Measurements from ENCODE around the gene CPLANE2. TPM values are rescaled to one million over a fixed set of nuclear protein-coding genes. Genes with fewer than 3 reads are reported as not detected.
A peak's percentile ranks its signal among the peaks of the same experiment; 100 is the strongest.
"Not testable (repeated sequence)": the region's sequence is repeated elsewhere in the genome, so short reads cannot be mapped to it uniquely, and the experiment has no call there.

CPLANE2 gene
- total RNA-seq, 2 experiments from 2014 or later = 1.2 to 1.4 TPM

- intact Hi-C loops (cut with micrococcal nuclease) = no loop called here
- Mint-ChIP-seq H3K4me1 (ENCODE audit: low read depth) (peaks cover 17% of the 10 kb centered on the region), H3K27ac (no peak overlapping the region), H3K36me3 (ENCODE audit: low read depth) (no peaks in the 10 kb centered on the region), H3K27me3 (no peaks in the 10 kb centered on the region), H3K9me3 (no peaks in the 10 kb centered on the region), H3K4me3 (no peak overlapping the region)
- POLR2A ChIA-PET = interaction anchor here (4.6 kb wide), 1 partner anchor 11 kb away, joined by 27 read pairs; no protein-coding TSS in a partner anchor
- ATAC-seq (no peak), DNase-seq (no peak)
- TF ChIP-seq CTCF (IDR thresholded peaks at IDR 0.05) = no peak
- CTCF ChIA-PET = interaction anchor here (0.8 to 2.3 kb wide), 6 partner anchors 11 to 146 kb away, joined by 3 to 10 read pairs (median 4); no protein-coding TSS in a partner anchor
Observed at GRCh38 chr1:16218014-16218673, 18.8 kb downstream of the CPLANE2 start.

DNA sequence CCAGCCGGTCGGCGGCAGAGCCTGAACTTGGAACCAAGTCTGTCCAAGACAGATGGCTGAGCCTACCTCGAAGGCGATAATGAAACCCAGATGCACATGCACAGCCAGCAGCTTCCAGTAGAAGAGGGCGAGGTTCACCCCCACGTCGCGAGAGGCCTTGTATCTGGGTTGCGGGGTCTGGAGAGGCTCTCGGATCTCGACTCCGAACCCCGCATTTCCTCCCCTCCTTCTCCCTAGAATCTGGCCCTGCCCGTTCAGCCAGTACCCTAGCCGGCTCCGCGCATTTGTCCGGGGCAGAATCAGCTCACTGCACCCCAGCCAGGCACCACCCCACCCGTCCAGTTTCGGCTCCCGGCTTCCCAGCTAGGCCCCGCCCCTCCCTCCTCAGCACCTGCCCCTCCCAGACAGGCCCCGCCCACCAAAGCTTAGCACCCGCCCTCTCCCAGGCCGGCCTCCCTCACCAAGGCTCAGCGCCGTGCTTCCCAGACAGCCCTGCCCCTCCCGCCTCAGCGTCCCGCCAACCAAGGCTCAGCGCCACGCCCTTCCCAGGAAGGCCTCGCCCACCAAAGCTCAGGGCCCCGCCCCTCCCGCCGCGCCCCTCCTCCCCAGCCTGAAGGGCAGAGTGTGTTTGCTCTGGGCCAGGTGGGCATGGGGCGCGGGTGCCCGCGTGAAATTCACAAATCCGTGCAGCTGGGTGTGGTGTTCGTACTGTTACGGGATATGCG is 19.8 kb downstream of the CPLANE2 start:
- Mint-ChIP-seq H3K27me3 (no peaks in the 10 kb centered on the region), H3K9me3 (no peaks in the 10 kb centered on the region), H3K36me3 (ENCODE audit: low read depth) (no peaks in the 10 kb centered on the region), H3K4me1 (ENCODE audit: low read depth) (peaks cover 17% of the 10 kb centered on the region), H3K4me3 (peak overlapping the region; percentile 74), H3K27ac (peak overlapping the region; percentile 31)
- TF ChIP-seq CTCF (IDR thresholded peaks at IDR 0.05) = no peak
- ATAC-seq (peak; percentile 99), DNase-seq (peak; percentile 96)
- ChIA-PET CTCF (interaction anchor here (0.6 to 2.3 kb wide), 8 partner anchors 14 to 148 kb away, joined by 3 to 10 read pairs (median 4); no protein-coding TSS in a partner anchor), POLR2A (interaction anchor here (0.5 to 4.6 kb wide), 2 partner anchors 10 to 15 kb away, joined by 3 to 27 read pairs; no protein-coding TSS in a partner anchor)
- intact Hi-C loops (cut with micrococcal nuclease) = no loop called here

DNA sequence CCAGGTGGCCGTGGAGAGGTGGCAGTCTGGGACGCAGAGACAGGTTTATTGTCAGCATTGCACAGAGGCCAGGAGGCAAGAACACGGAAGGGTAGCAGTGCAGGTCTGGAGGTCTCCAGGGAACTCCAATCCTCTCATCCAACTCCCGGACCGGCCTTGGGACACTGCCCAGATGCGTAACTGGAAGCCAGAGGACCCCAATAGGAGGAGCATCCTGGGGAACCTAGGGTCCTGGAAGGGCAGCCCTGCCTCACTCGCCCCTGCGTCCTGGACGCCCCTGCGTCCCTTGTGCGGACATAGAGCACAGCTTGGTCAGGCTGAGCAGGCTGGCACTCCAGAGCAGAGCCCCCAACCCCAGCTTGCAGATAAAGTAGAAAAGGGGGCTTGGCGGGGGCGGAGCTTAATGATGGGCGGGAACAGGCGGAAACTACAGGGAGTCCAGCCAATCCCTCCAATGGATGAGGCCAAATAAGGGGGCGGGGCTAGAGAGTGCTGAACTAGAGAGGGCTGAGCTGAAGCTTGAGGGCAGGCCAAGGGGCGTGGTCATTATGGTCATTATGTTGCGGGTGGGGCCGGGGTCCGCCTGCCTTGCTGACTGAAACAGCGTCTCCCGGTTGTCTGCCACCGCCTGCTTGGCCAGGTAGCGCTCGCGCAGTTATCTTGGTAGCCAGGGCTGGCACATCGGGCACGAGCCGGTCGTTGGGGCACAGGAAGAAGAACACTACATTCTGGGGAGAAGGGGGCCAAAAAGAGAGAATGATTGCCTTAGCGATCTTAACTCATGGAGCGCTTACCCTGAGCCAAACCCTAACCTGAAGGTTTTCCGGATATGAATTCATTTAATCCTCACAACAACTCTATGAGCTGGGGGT is 20.9 kb downstream of the CPLANE2 start:
- Mint-ChIP-seq H3K9me3 (no peaks in the 10 kb centered on the region), H3K27ac (no peak overlapping the region), H3K4me1 (ENCODE audit: low read depth) (peaks cover 17% of the 10 kb centered on the region), H3K27me3 (no peaks in the 10 kb centered on the region), H3K4me3 (peak overlapping the region; percentile 74), H3K36me3 (ENCODE audit: low read depth) (no peaks in the 10 kb centered on the region)
- DNase-seq (peak; percentile 84), ATAC-seq (peak; percentile 49)
- no peak for TF ChIP-seq CTCF (IDR thresholded peaks at IDR 0.05)
- ChIA-PET CTCF (interaction anchor here (1.0 to 2.3 kb wide), 4 partner anchors 12 to 137 kb away, joined by 4 to 10 read pairs (median 6); no protein-coding TSS in a partner anchor), POLR2A (interaction anchor here (1.2 to 4.6 kb wide), 2 partner anchors 9 kb away, joined by 3 to 27 read pairs; no protein-coding TSS in a partner anchor)
- intact Hi-C loops (cut with micrococcal nuclease) = no loop called here

- POLR2A ChIA-PET = interaction anchor here (1.2 kb wide), 1 partner anchor 8 kb away, joined by 3 read pairs; no protein-coding TSS in a partner anchor
- ATAC-seq; H3K27me3 Mint-ChIP-seq; H3K9me3 Mint-ChIP-seq; H3K36me3 Mint-ChIP-seq (ENCODE audit: low read depth); CTCF ChIA-PET; DNase-seq; H3K27ac Mint-ChIP-seq; intact Hi-C loops (cut with micrococcal nuclease); H3K4me3 Mint-ChIP-seq: not testable (repeated sequence)
- peaks cover 17% of the 10 kb centered on the region for H3K4me1 Mint-ChIP-seq (ENCODE audit: low read depth)
Observed at GRCh38 chr1:16215240-16215639, 21.7 kb downstream of the CPLANE2 start.

GRCh38 chr1:16213544-16213943 is 23.4 kb downstream of the CPLANE2 start:
- H3K4me3 Mint-ChIP-seq; ATAC-seq; H3K36me3 Mint-ChIP-seq (ENCODE audit: low read depth); intact Hi-C loops (cut with micrococcal nuclease); H3K27ac Mint-ChIP-seq; H3K27me3 Mint-ChIP-seq; POLR2A ChIA-PET; DNase-seq; H3K9me3 Mint-ChIP-seq: not testable (repeated sequence)
- CTCF ChIA-PET = interaction anchor here (1.0 kb wide), 1 partner anchor 9 kb away, joined by 3 read pairs; no protein-coding TSS in a partner anchor
- peaks cover 17% of the 10 kb centered on the region for H3K4me1 Mint-ChIP-seq (ENCODE audit: low read depth)

Data from activated CD8-positive, alpha-beta T cell treated with anti-CD3 and anti-CD28 coated beads for 36 hours (primary cell).